NCI-H1930 (cell line): ENCODE data around the gene MAP10.
A peak's percentile ranks its signal among the peaks of the same experiment; 100 is the strongest.
"Not testable (repeated sequence)": the region's sequence is repeated elsewhere in the genome, so short reads cannot be mapped to it uniquely, and the experiment has no call there.

Experiments
- DNase-seq, 2 experiments: peaks; one replicate each; lab custom pipeline; 2025; lab: John Stamatoyannopoulos, UW

Gene MAP10

GRCh38 chr1:232805269-232806185, at the start of gene MAP10:
Gene MAP10, plus strand, starts transcription at chr1:232805416. Its CDS starts 34 bp downstream, at chr1:232805450.
- DNase-seq, result peak; percentile 79 to 91

- DNase-seq, result no peak
Measured at GRCh38 chr1:232764458-232765251, 40.6 kb upstream of the MAP10 start.

GRCh38 chr1:232765542-232765941, 39.7 kb upstream of the MAP10 start:
- DNase-seq, result no peak

GRCh38 chr1:232766241-232766890, 38.9 kb upstream of the MAP10 start:
- no peak for DNase-seq

- no peak for DNase-seq
Measured at GRCh38 chr1:232766904-232767303, 38.3 kb upstream of the MAP10 start.

- DNase-seq, result no peak
Measured at GRCh38 chr1:232767305-232768074, 37.7 kb upstream of the MAP10 start.

GRCh38 chr1:232768793-232769192, 36.4 kb upstream of the MAP10 start:
- no peak for DNase-seq

- no peak for DNase-seq
Measured at GRCh38 chr1:232769733-232770132, 35.5 kb upstream of the MAP10 start.

- DNase-seq, result no peak
Measured at GRCh38 chr1:232773752-232774151, 31.5 kb upstream of the MAP10 start.

- no peak for DNase-seq
Measured at GRCh38 chr1:232776526-232777106, 28.6 kb upstream of the MAP10 start.

GRCh38 chr1:232780354-232780753, 24.9 kb upstream of the MAP10 start:
- no peak for DNase-seq

- DNase-seq, result no peak
Measured at GRCh38 chr1:232784794-232785193, 20.4 kb upstream of the MAP10 start.

GRCh38 chr1:232785630-232786029, 19.6 kb upstream of the MAP10 start:
- DNase-seq, result not testable (repeated sequence)

- DNase-seq, result no peak
Measured at GRCh38 chr1:232786845-232787455, 18.3 kb upstream of the MAP10 start.

GRCh38 chr1:232788235-232788872, 16.9 kb upstream of the MAP10 start:
- DNase-seq, result no peak

GRCh38 chr1:232789651-232790050, 15.6 kb upstream of the MAP10 start:
- no peak for DNase-seq

GRCh38 chr1:232792949-232793348, 12.3 kb upstream of the MAP10 start:
- no peak for DNase-seq

- DNase-seq, result no peak
Measured at GRCh38 chr1:232793944-232794343, 11.3 kb upstream of the MAP10 start.

- no peak for DNase-seq
Measured at GRCh38 chr1:232795497-232796053, 9.6 kb upstream of the MAP10 start.
